HG03097 (cell line): Measurements from ENCODE around the gene TNNT2.

ENCODE experiments used
- ATAC-seq: cut with Tn5 transposase; IDR thresholded peaks from one replicate; pipeline ENCODE4 v1.9.1; 2021; ENCODE audit not compliant: unreplicated experiment, low FRiP score

TNNT2 gene

DNA sequence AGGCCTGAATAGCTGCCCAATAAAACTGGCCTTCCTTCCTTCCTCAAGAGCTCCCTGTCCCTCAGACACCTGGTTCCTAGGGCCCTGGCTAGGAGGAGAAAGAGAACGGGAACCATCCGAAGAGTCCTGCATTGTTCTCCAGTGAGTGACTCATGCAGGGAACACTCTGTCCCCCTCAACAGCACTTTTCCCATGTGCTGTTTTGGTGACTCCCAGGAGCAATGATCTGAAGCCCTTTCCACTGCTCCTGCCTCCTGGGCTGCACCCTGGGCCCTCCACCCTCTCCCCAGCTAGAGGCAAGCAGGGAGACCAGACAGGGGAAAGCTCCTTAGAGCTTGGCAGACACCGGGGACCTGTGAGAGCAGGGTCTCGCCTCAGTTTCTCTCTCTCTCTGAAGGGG is 18.9 kb downstream of the TNNT2 start:
- no peak for ATAC-seq

DNA sequence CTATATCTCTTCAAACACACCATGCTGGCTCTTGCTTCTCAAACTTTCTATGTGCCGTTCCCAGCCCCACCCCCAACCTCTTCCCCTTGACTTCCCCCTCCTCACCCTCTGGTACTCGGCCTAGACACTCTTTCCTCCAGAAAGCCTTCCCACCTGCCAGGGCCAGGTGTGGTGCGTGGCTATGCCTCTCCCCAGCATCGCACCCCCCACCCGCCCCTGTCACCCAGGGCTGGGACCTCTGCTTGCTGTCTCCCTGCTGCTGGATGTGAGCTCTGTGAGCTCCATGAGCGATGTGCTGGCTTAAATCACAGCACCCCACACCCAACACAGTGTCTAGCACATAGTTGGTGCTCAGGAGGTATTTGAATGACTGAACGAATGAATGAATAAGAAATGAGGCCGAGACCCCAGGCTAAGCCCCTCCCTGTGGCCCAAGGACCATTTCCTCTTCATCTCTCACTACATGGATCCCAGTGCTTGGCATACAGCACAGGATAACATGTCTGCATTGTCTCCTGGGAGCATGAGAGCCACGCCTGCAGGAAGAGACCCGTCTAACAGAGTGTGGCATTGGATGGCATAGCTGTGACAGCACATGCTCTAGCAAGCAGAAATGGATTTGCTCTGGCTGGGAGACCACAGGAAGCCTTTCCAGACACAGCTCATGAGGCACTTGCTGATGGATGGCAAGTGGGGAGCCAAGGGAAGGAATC is 19.7 kb downstream of the TNNT2 start:
- ATAC-seq = no peak

GRCh38 chr1:201357211-201357610 is 20.3 kb downstream of the TNNT2 start:
- no peak for ATAC-seq

DNA sequence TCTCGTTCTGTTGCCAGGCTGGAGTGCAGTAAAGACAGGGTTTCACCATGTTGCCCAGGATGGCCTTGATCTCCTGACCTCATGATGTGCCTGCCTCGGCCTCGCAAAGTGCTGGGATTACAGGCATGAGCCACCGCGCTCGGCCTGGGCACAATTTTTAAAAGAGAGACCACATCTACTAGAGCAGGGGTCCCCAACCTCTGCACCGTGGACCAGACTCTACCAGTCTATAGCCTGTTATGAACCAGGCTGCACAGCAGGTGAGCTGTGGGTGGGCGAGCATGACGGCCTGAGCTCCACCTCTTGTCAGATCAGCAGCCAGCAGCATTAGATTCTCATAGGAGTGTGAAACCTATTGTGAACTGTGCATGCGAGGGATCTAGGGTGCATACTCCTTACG is 20.8 kb downstream of the TNNT2 start:
- no peak for ATAC-seq

GRCh38 chr1:201356236-201356635 is 21.2 kb downstream of the TNNT2 start:
- ATAC-seq = no peak

DNA sequence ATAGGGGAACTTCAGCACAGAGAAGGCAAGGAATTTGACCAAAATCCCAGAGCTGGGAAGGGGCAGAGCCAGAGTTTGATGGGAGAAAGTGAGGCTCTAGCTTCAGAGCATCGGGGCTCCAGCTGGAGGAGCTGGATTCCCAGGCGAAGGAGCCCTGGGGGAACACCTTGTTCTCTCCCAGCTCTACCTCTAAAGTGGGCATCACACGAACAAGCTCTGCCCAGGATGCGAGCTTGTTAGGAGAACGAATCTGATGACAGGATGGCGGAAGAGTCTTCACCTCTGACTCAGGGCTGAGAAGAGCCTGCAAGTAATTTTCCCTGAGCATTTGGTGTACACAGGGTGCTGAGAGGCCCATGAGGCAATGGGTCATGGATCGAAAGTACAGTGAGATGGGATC is 22.0 kb downstream of the TNNT2 start:
- no peak for ATAC-seq

DNA sequence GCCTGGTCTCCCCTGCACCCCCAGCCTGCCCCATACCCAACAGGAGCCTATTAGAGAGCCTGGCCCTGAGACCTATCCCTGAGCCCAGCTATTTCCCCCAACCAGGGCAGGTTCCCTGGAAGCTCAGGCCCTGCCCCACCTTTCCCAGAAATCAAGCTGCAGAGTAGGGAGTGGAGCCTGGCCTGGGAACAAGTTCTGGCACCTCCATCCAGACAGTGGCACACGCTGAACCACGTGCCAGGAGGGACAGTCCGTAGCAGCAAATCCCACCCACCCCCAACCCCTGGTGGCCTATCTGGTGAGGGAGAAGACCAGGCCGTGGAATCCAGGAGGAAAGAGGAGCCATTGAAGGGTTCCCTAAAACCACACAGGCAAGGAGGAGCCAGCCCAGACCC is 22.6 kb downstream of the TNNT2 start:
- no peak for ATAC-seq

GRCh38 chr1:201354151-201354900 is 23.2 kb downstream of the TNNT2 start:
- ATAC-seq = no peak

- ATAC-seq = no peak
Observed at GRCh38 chr1:201353186-201353940, 24.1 kb downstream of the TNNT2 start.

GRCh38 chr1:201351617-201352016 is 25.9 kb downstream of the TNNT2 start:
- no peak for ATAC-seq

- ATAC-seq = no peak
Observed at GRCh38 chr1:201350884-201351283, 26.6 kb downstream of the TNNT2 start.

GRCh38 chr1:201350361-201350725 is 27.1 kb downstream of the TNNT2 start:
- no peak for ATAC-seq

DNA sequence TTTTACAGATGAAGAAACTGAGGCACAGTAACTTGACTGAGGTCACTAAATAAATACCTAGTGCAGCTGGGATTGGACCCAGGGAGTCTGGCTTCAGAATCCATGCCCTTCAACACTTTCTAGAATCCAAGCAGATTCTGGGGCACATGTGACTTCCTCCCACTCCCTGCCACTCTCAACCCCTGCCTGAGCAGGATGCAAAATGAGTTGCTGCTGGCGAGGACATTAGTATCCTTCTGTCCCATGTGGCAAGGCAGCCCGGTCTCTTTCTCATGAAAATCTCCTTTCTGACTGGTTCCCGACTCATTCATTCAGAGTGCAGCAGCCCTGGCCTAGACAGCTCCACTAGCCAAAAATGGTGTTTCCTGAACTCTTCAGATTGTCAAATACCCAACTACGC is 28.4 kb downstream of the TNNT2 start:
- ATAC-seq = no peak

DNA sequence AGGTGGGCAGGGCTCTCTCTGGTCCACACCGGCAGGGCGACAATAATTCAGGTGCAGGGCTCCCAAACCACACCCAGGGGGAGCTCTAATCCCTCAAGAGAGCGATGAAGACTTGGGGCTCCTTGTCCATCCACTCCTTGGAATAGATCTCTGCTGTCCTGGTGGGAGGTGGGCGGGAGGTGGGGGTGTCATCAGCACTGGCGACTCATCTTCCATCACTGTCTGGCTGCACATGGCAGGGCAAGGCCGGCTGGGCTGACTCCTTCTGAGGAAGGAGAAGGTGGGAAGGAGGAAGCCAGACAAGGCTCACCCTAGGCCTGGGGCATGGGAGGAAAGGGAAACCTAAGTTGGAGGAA is 29.3 kb downstream of the TNNT2 start:
- ATAC-seq = no peak

GRCh38 chr1:201347498-201348210 is 29.8 kb downstream of the TNNT2 start:
- ATAC-seq = no peak

DNA sequence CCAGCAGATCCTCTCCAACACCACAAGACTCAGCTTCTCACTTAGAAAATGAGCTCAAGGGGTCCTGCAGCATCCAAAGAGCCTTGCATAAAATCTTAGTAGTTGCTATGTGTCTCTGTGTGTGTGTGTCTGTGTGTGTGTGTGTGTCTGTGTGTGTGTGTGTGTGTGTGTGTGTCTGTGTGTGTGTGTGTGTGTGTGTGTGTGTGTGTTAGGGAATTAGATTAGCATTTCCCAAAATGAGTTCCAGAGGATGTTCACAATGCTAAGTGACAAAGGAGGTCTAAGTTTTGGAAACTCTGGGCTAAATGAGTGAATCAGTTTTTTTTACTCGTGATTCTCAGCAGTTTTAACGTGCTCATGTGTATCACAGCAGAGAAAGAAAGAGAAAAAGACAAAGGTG is 30.5 kb downstream of the TNNT2 start:
- ATAC-seq = no peak

GRCh38 chr1:201346337-201346939 is 31.0 kb downstream of the TNNT2 start:
- ATAC-seq = no peak

DNA sequence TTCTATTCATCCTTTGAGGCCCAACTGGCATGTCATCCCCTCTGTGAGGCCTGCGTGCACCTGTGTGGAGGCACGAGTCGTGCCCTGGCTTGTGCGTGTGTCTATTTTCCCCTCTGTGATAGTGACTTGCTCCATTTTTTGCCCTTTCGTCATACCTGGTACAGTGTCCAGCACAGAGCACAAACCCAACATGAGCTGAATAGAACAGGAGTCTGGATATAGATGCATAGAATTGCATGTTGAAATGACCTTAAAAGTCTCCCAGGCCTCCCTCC is 32.5 kb downstream of the TNNT2 start:
- no peak for ATAC-seq

DNA sequence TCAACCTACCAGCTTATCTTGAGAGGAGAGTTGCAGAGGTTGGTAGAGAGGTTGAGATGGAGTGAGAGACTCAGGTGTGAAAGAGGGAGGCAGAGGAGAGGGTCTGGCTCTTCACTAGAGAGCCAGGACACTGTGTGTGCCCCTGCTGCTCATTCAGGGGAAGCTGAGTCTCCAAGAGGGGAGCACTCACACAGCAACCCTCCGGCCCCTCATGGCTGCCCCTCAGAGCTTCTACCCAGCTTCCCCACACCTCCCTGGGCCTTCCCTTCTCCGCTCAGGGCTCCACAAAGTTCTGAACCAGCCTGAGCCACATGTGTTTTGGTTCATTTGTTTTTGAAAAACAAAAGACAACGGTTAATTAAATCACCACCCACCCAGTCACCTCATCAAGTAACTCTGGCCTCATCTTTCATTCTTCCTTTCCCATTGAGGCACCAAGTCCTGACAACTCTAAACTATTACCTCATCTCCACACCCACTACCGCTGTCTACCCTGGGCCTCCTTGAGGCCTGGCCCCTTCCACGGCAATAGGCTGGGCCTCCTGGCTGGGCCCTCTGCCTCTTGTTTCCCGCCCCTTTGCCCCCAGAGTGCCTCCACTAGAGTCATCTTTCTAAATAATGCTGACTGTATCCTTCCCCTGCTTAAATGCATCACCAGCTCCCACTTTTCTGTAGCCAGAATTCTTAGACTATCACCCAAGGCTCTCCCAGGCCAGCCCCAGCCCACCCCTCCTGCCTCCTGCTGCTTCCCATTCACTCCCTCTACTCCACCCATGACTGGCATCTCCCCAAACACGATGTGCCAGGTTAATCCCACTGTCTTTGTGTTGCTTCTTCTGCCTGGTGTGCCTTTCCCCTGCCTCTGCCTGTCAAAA is 33.0 kb downstream of the TNNT2 start:
- no peak for ATAC-seq

- no peak for ATAC-seq
Observed at GRCh38 chr1:201341377-201341776, 36.1 kb downstream of the TNNT2 start.
